Tibial nerve (tissue), 4 donors: ENCODE results near the gene NUDT19. TPM values are rescaled to one million over a fixed set of nuclear protein-coding genes. Genes with fewer than 3 reads are reported as not detected.

ENCODE experiments used
- DNase-seq, 2 donors: peaks; one replicate each; pipeline ENCODE4 v3.0.0-alpha.2; 2019; ENCODE audit warnings: low spot score in 2 of 2
- H3K27ac ChIP-seq, 4 donors: fragments of 200-600 bp; sonication (generic) in 3 of 4; one replicate each; pipeline ENCODE4 v1.5.1; 2017 to 2019; ENCODE audit warnings: mild to moderate bottlenecking in 1 of 4
- H3K27me3 ChIP-seq, 2 donors: fragments of 200-600 bp; sonication (generic) in 1 of 2; one replicate each; pipeline versions ENCODE4 v1.5.1 to v1.6.0; 2017 to 2019
- H3K36me3 ChIP-seq, 3 donors: fragments of 200-600 bp; sonication (generic); one replicate each; pipeline ENCODE4 v1.5.1; 2018 to 2019
- H3K4me1 ChIP-seq, 4 donors: fragments of 200-600 bp; sonication (generic) in 3 of 4; one replicate each; pipeline ENCODE4 v1.5.1; 2017 to 2019
- H3K4me3 ChIP-seq, 4 donors: fragments of 200-600 bp; sonication (generic) in 3 of 4; one replicate each; pipeline ENCODE4 v1.5.1; 2017 to 2019; ENCODE audit warnings: mild to moderate bottlenecking in 1 of 4, moderate library complexity in 1 of 4
- H3K9me3 ChIP-seq, 4 donors: fragments of 200-600 bp; sonication (generic) in 3 of 4; one replicate each; pipeline ENCODE4 v1.5.1; 2017 to 2019
- EP300 ChIP-seq, 2 donors: sonication (generic); formaldehyde crosslinking; IDR thresholded peaks; one replicate each; pipeline ENCODE4 v1.6.1; 2017; ENCODE audit warnings: antibody characterized with exemption in 2 of 2, mild to moderate bottlenecking in 1 of 2
- POLR2A ChIP-seq, 2 donors: fragments of 450-650 bp; IDR thresholded peaks; one replicate each; pipeline ENCODE4 v1.6.1; 2017; ENCODE audit warnings: antibody characterized with exemption in 2 of 2, mild to moderate bottlenecking in 2 of 2, moderate library complexity in 2 of 2
- WGBS, 2 donors: methylation state at CpG; one replicate each; pipeline ENCODE4 v1.1.5; 2018; 5-methylcytosine and 5-hydroxymethylcytosine counted together
- total RNA-seq, 4 donors: library from RNA; depleted of rRNA; stranded (reverse); fragments of >200 nt; gene quantifications; one replicate each; pipeline ENCODE4 v1.1.0, GENCODE V29; 2016
- TF ChIP-seq, protein P1 (sequence below), 5 experiments: fragments of 200-600 bp in 3 of 5; fragments of 450-650 bp in 2 of 5; sonication (generic) in 3 of 5; IDR thresholded peaks; one replicate each; pipeline ENCODE4 v1.5.1; 2016 to 2019; ENCODE audit warnings: antibody characterized with exemption in 5 of 5, mild to moderate bottlenecking in 3 of 5, moderate library complexity in 2 of 5

Gene NUDT19
- total RNA-seq, 4 donors from 2014 or later = 4.2 to 8.6 (median 5.8) TPM

GRCh38 chr19:32669310-32669709 lies 22.3 kb upstream of the NUDT19 start:
- no peaks in the 10 kb centered on the region for H3K9me3 ChIP-seq
- TF ChIP-seq POLR2A (IDR thresholded peaks at IDR 0.05) (no peak), EP300 (IDR thresholded peaks at IDR 0.05) (no peak)
- TF ChIP-seq, protein P1, sequence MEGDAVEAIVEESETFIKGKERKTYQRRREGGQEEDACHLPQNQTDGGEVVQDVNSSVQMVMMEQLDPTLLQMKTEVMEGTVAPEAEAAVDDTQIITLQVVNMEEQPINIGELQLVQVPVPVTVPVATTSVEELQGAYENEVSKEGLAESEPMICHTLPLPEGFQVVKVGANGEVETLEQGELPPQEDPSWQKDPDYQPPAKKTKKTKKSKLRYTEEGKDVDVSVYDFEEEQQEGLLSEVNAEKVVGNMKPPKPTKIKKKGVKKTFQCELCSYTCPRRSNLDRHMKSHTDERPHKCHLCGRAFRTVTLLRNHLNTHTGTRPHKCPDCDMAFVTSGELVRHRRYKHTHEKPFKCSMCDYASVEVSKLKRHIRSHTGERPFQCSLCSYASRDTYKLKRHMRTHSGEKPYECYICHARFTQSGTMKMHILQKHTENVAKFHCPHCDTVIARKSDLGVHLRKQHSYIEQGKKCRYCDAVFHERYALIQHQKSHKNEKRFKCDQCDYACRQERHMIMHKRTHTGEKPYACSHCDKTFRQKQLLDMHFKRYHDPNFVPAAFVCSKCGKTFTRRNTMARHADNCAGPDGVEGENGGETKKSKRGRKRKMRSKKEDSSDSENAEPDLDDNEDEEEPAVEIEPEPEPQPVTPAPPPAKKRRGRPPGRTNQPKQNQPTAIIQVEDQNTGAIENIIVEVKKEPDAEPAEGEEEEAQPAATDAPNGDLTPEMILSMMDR (IDR thresholded peaks at IDR 0.05) = no peak
- DNase-seq = no peak
- peaks cover 0 to 29% (median 5%) of the 10 kb centered on the region in 4 donors for H3K4me1 ChIP-seq
- H3K4me3 ChIP-seq = no peak overlapping the region
- no peak overlapping the region for H3K27ac ChIP-seq
- 89 to 92% methylated on average over 3 of the region's 3 CpGs for WGBS, 2 donors
- H3K36me3 ChIP-seq = peaks cover 0 to 10% (median 0%) of the 10 kb centered on the region in 3 donors
- no peaks in the 10 kb centered on the region for H3K27me3 ChIP-seq

DNA sequence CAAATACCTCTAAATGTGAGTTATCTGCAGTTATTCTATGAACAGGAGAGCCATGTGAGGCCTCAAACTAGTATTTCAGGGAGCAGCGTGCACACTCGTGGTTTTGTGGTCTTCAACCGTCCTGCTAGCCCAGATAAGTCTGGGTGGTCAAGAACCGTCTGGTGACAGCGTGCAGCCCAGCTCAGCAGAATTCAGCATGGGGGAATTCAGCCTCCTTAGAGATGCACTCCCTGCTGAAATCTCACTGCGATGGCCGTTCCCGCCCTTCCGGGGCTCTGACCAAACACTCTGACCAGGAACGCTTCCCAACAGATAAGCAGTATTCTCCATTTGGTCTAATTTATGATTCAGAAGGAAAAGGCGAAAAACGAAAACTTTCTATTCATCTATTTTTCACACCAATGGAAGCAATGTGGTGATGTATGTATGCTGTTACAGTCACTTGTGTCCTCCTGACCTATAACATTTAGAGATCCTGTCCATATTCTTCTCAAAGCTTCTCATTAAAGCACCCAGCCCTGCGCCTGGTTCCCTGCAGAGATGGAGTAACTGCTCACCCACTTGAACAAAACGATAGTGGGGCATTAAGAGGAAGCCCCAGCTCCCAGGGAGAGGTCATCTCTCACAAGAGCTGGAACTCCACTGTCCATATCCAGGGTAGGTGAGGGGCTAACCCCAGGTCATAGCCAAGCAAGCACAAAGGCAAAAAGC lies 19.6 kb upstream of the NUDT19 start:
- 69 to 72% methylated on average over 14 of the region's 14 CpGs for WGBS, 2 donors
- peaks cover 0 to 46% (median 6%) of the 10 kb centered on the region in 4 donors for H3K4me1 ChIP-seq

GRCh38 chr19:32672841-32673240 lies 18.8 kb upstream of the NUDT19 start:
- peaks cover 3 to 19% of the 10 kb centered on the region in 2 donors for H3K27me3 ChIP-seq
- H3K27ac ChIP-seq = no peak overlapping the region
- no peak for DNase-seq
- TF ChIP-seq EP300 (IDR thresholded peaks at IDR 0.05) (no peak), POLR2A (IDR thresholded peaks at IDR 0.05) (no peak)
- TF ChIP-seq, protein P1 (IDR thresholded peaks at IDR 0.05) = no peak
- no peaks in the 10 kb centered on the region for H3K9me3 ChIP-seq
- 70 to 92% methylated on average over 3 of the region's 3 CpGs for WGBS, 2 donors
- no peak overlapping the region for H3K4me3 ChIP-seq
- peaks cover 0 to 46% (median 6%) of the 10 kb centered on the region in 4 donors for H3K4me1 ChIP-seq
- no peaks in the 10 kb centered on the region for H3K36me3 ChIP-seq

More for the DNA sequence above, 19.6 kb upstream of the NUDT19 start:
- Histone ChIP-seq H3K9me3 (no peaks in the 10 kb centered on the region), H3K4me3 (no peak overlapping the region), H3K27ac (no peak overlapping the region), H3K27me3 (peaks cover 3 to 12% of the 10 kb centered on the region in 2 donors), H3K36me3 (peaks cover 0 to 2% (median 0%) of the 10 kb centered on the region in 3 donors)
- no peak for TF ChIP-seq EP300 (IDR thresholded peaks at IDR 0.05)
- TF ChIP-seq, protein P1 (IDR thresholded peaks at IDR 0.05) = no peak
- TF ChIP-seq POLR2A (IDR thresholded peaks at IDR 0.05) = no peak
- DNase-seq = no peak

- H3K27me3 ChIP-seq = peaks cover 3 to 19% of the 10 kb centered on the region in 2 donors
- no peaks in the 10 kb centered on the region for H3K9me3 ChIP-seq
- H3K36me3 ChIP-seq = no peaks in the 10 kb centered on the region
- TF ChIP-seq, protein P1 (IDR thresholded peaks at IDR 0.05) = no peak
- no peak for TF ChIP-seq EP300 (IDR thresholded peaks at IDR 0.05)
- TF ChIP-seq POLR2A (IDR thresholded peaks at IDR 0.05) = no peak
- DNase-seq = no peak
- H3K27ac ChIP-seq = no peak overlapping the region
- 88 to 91% methylated on average over 10 of the region's 10 CpGs for WGBS, 2 donors
- peaks cover 0 to 46% (median 6%) of the 10 kb centered on the region in 4 donors for H3K4me1 ChIP-seq
- H3K4me3 ChIP-seq = peak overlapping the region in 1 of 4 donors; percentile 61
Measured at GRCh38 chr19:32673573-32673972, 18.0 kb upstream of the NUDT19 start.

GRCh38 chr19:32674153-32674930 lies 17.3 kb upstream of the NUDT19 start:
- peak overlapping the region; percentile 46 to 90 (median 84) for H3K27ac ChIP-seq
- H3K4me1 ChIP-seq = peaks cover 0 to 46% (median 6%) of the 10 kb centered on the region in 4 donors
- 1% methylated on average over 42 to 44 of the region's 67 CpGs for whole genome bisulfite sequencing, 2 donors

More at GRCh38 chr19:32674153-32674930, 17.3 kb upstream of the NUDT19 start:
- no peak for DNase-seq
- Histone ChIP-seq H3K4me3 (peak overlapping the region; percentile 61 to 98 (median 92)), H3K27me3 (peaks cover 3 to 19% of the 10 kb centered on the region in 2 donors), H3K9me3 (no peaks in the 10 kb centered on the region), H3K36me3 (no peaks in the 10 kb centered on the region)
- no peak for TF ChIP-seq POLR2A (IDR thresholded peaks at IDR 0.05)
- TF ChIP-seq, protein P1 (IDR thresholded peaks at IDR 0.05) = no peak
- no peak for TF ChIP-seq EP300 (IDR thresholded peaks at IDR 0.05)
